SH-SY5Y (cell line): ENCODE results near the gene HK3.

Experiments used
- GATA2 ChIP-seq: IDR thresholded peaks from 2 replicates; pipeline ENCODE4 v1.6.1; 2011; ENCODE audit warnings: mild to moderate bottlenecking, low read depth, low read length
- GATA3 ChIP-seq: IDR thresholded peaks from 2 replicates; pipeline ENCODE4 v1.6.1; 2011; ENCODE audit warnings: low read depth, mild to moderate bottlenecking, low read length, moderate library complexity

GRCh38 chr5:176848651-176849050, 50.5 kb downstream of the HK3 start:
- TF ChIP-seq GATA2: no peak
- TF ChIP-seq GATA3: no peak
